OCI-LY3 (cell line): ENCODE data around the gene TANC1.

Experiments used
- H2AFZ ChIP-seq: fragments of 200-600, 300-600 bp; shearing (Covaris generic); 2 replicates; pipeline ENCODE4 v1.6.0; 2014; ENCODE audit warnings: antibody characterized with exemption, low read depth, low read length
- H3K27ac ChIP-seq: fragments of 200-600, 300-600 bp; sonication (generic); 2 replicates; pipeline ENCODE4 v1.5.1; 2014; ENCODE audit warnings: mild to moderate bottlenecking, low read length, moderate library complexity, mixed read lengths
- H3K27me3 ChIP-seq: fragments of 200-600, 300-600 bp; sonication (generic); 2 replicates; pipeline ENCODE4 v1.6.1; 2014; ENCODE audit warnings: low read depth, low read length, mixed read lengths
- H3K36me3 ChIP-seq: fragments of 200-600, 300-600 bp; sonication (generic); replicated peaks from 2 replicates; pipeline ENCODE3; 2014; ENCODE audit warnings: low read depth, low read length, mixed read lengths
- H3K4me1 ChIP-seq: fragments of 300-600, 200-600 bp; sonication (generic); 2 replicates; pipeline ENCODE4 v1.6.1; 2014; ENCODE audit warnings: low read length, mixed read lengths
- H3K4me2 ChIP-seq: fragments of 200-600, 300-600 bp; sonication (generic); 2 replicates; pipeline ENCODE4 v1.6.1; 2014; ENCODE audit warnings: low read length, mixed read lengths
- H3K4me3 ChIP-seq: fragments of 300-600, 200-600 bp; sonication (generic); 2 replicates; pipeline ENCODE4 v1.5.1; 2014; ENCODE audit warnings: antibody characterized with exemption, mild to moderate bottlenecking, low read length, moderate library complexity
- H3K79me2 ChIP-seq: fragments of 300-600, 200-600 bp; shearing (Covaris generic); 2 replicates; pipeline ENCODE4 v1.6.1; 2014; ENCODE audit warnings: mild to moderate bottlenecking, low read length, mixed read lengths
- H3K9ac ChIP-seq: fragments of 300-600, 200-600 bp; shearing (Covaris generic); 2 replicates; pipeline ENCODE4 v1.6.0; 2014; ENCODE audit warnings: mild to moderate bottlenecking, low read length, moderate library complexity
- H3K9me3 ChIP-seq: fragments of 200-600, 300-600 bp; shearing (Covaris generic); 2 replicates; pipeline ENCODE4 v1.6.1; 2014; ENCODE audit warnings: low read length, mixed read lengths; ENCODE audit not compliant: insufficient read depth
- H4K20me1 ChIP-seq: fragments of 200-600, 300-600 bp; sonication (generic); 2 replicates; pipeline ENCODE4 v1.6.1; 2016; ENCODE audit warnings: low read length, mixed read lengths; ENCODE audit not compliant: insufficient read depth
- CTCF ChIP-seq: fragments of 200-600, 300-600 bp; sonication (generic); IDR thresholded peaks from 2 replicates; pipeline ENCODE4 v1.5.1; 2014; ENCODE audit warnings: antibody characterized with exemption, low read length, low read depth
- EZH2phosphoT487 ChIP-seq: fragments of 200-600 bp; shearing (Covaris generic); IDR thresholded peaks from 2 replicates; pipeline ENCODE4 v1.6.1; 2018; ENCODE audit warnings: antibody characterized with exemption, mixed run types, low read depth

The TANC1 gene

GRCh38 chr2:159044804-159045286 lies 76.4 kb downstream of the TANC1 start:
- no peak for TF ChIP-seq CTCF
- TF ChIP-seq EZH2phosphoT487 = no peak
- Histone ChIP-seq H4K20me1 (no peaks in the 10 kb centered on the region), H3K27ac (no peak overlapping the region), H3K4me2 (no peak overlapping the region), H3K4me1 (no peaks in the 10 kb centered on the region), H3K4me3 (no peak overlapping the region), H3K9me3 (no peaks in the 10 kb centered on the region), H3K36me3 (no peaks in the 10 kb centered on the region), H2AFZ (no peak overlapping the region), H3K79me2 (no peaks in the 10 kb centered on the region), H3K9ac (no peak overlapping the region), H3K27me3 (no peaks in the 10 kb centered on the region)

GRCh38 chr2:159045545-159046454 lies 77.4 kb downstream of the TANC1 start:
- Histone ChIP-seq H3K27ac (no peak overlapping the region), H3K9ac (no peak overlapping the region), H3K9me3 (no peaks in the 10 kb centered on the region), H4K20me1 (no peaks in the 10 kb centered on the region), H3K4me2 (no peak overlapping the region), H2AFZ (no peak overlapping the region), H3K36me3 (no peaks in the 10 kb centered on the region), H3K79me2 (no peaks in the 10 kb centered on the region), H3K4me3 (no peak overlapping the region), H3K4me1 (no peaks in the 10 kb centered on the region), H3K27me3 (no peaks in the 10 kb centered on the region)
- no peak for TF ChIP-seq EZH2phosphoT487
- no peak for TF ChIP-seq CTCF

GRCh38 chr2:159046966-159047365 lies 78.5 kb downstream of the TANC1 start:
- Histone ChIP-seq H3K4me3 (no peak overlapping the region), H3K4me1 (no peaks in the 10 kb centered on the region), H3K4me2 (no peak overlapping the region), H2AFZ (no peak overlapping the region), H3K36me3 (no peaks in the 10 kb centered on the region), H3K79me2 (no peaks in the 10 kb centered on the region), H3K9ac (no peak overlapping the region), H3K9me3 (no peaks in the 10 kb centered on the region), H3K27ac (no peak overlapping the region), H4K20me1 (no peaks in the 10 kb centered on the region), H3K27me3 (no peaks in the 10 kb centered on the region)
- TF ChIP-seq EZH2phosphoT487 (no peak), CTCF (no peak)

GRCh38 chr2:159050426-159050825 lies 82.0 kb downstream of the TANC1 start:
- H3K4me3 ChIP-seq = no peak overlapping the region
- H4K20me1 ChIP-seq = no peaks in the 10 kb centered on the region
- H3K9ac ChIP-seq = no peak overlapping the region
- H3K9me3 ChIP-seq = no peaks in the 10 kb centered on the region
- H2AFZ ChIP-seq = no peak overlapping the region
- no peaks in the 10 kb centered on the region for H3K79me2 ChIP-seq
- no peaks in the 10 kb centered on the region for H3K27me3 ChIP-seq
- H3K4me2 ChIP-seq = no peak overlapping the region
- no peaks in the 10 kb centered on the region for H3K4me1 ChIP-seq
- TF ChIP-seq EZH2phosphoT487 (no peak), CTCF (no peak)
- no peaks in the 10 kb centered on the region for H3K36me3 ChIP-seq
- H3K27ac ChIP-seq = no peak overlapping the region
